ENCODE measurements around the gene RRP1B. TPM values are rescaled to one million over a fixed set of nuclear protein-coding genes. Genes with fewer than 3 reads are reported as not detected.
"Not testable (repeated sequence)": the region's sequence is repeated elsewhere in the genome, so short reads cannot be mapped to it uniquely, and the experiment has no call there.

RRP1B gene
- polyA plus RNA-seq, 2 of the 4 experiments (the other 2 are of a cell fraction), result 32.5 TPM

DNA sequence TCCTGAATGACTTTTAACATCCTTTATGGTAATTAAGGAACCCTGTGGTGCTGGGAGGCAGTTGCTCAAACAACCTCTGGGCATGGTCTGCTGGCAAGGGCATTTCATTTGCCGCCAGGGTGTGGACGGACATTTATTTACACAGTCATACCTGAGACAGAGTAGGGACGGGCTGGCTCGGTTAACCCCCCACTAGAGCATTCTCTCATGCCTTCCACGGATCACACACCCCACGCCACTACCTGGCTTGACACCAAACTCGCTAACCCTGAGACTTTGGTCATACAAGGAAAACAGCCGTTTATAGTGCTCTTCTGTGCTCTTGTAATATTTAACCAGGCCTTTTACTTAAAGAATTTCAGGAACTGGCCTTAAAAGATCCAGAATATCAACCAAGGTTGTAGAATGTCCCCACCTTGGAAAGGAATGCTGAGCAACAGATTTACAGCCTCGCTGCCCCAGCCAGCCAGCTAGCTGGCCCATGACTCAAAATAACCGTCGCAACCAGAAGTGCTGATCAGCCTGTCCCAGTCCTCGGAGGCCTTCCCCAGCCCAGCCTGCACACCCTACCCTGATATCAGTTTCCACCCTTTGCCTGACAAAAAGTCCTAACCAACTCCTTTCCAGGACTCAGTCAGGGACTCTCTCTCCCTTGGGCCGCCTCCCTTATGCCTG, 53.0 kb downstream of the RRP1B start (continued):
- TF ChIP-seq, protein P1, sequence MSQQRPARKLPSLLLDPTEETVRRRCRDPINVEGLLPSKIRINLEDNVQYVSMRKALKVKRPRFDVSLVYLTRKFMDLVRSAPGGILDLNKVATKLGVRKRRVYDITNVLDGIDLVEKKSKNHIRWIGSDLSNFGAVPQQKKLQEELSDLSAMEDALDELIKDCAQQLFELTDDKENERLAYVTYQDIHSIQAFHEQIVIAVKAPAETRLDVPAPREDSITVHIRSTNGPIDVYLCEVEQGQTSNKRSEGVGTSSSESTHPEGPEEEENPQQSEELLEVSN (IDR thresholded peaks at IDR 0.05; ENCODE audit: borderline replicate concordance, low read depth), result no peak; the same call in 1 of the 2 replicates
- TF ChIP-seq, protein P2, sequence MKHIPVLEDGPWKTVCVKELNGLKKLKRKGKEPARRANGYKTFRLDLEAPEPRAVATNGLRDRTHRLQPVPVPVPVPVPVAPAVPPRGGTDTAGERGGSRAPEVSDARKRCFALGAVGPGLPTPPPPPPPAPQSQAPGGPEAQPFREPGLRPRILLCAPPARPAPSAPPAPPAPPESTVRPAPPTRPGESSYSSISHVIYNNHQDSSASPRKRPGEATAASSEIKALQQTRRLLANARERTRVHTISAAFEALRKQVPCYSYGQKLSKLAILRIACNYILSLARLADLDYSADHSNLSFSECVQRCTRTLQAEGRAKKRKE (CRISPR knock-in tag; IDR thresholded peaks at IDR 0.05; ENCODE audit: low read depth), result no peak
- TF ChIP-seq JUNB (IDR thresholded peaks at IDR 0.05) (peak; percentile 51), ESRRA (IDR thresholded peaks at IDR 0.05; ENCODE audit: borderline replicate concordance, low read length) (no peak), MAZ (IDR thresholded peaks at IDR 0.05; ENCODE audit: borderline replicate concordance, low read depth, low read length) (no peak), KDM1A (IDR thresholded peaks at IDR 0.05; ENCODE audit: low read depth) (no peak), MAFK (IDR thresholded peaks at IDR 0.05; ENCODE audit: partially characterized antibody) (peak; percentile 96), RAD21 (conservative IDR thresholded peaks at IDR 0.05 in 1 of 2, IDR thresholded peaks at IDR 0.05 in 1 of 2) (no peak; a peak in 2 of 5 replicates), NFE2L2 (conservative IDR thresholded peaks at IDR 0.05; ENCODE audit: low read length) (no peak), ZSCAN20 (CRISPR knock-in tag; IDR thresholded peaks at IDR 0.05) (peak; percentile 60; the same call in 1 of the 2 replicates), CHD4 (IDR thresholded peaks at IDR 0.05; ENCODE audit: borderline replicate concordance) (no peak), CBX2 (IDR thresholded peaks at IDR 0.05; ENCODE audit: borderline replicate concordance, low read depth) (no peak), ZNF302 (CRISPR knock-in tag; IDR thresholded peaks at IDR 0.05) (no peak; the same call in 1 of the 2 replicates), TFCP2L1 (CRISPR knock-in tag; IDR thresholded peaks at IDR 0.05) (no peak), CHD2 (IDR thresholded peaks at IDR 0.05; ENCODE audit: low read length, partially characterized antibody) (no peak)
- TF ChIP-seq, protein P3, sequence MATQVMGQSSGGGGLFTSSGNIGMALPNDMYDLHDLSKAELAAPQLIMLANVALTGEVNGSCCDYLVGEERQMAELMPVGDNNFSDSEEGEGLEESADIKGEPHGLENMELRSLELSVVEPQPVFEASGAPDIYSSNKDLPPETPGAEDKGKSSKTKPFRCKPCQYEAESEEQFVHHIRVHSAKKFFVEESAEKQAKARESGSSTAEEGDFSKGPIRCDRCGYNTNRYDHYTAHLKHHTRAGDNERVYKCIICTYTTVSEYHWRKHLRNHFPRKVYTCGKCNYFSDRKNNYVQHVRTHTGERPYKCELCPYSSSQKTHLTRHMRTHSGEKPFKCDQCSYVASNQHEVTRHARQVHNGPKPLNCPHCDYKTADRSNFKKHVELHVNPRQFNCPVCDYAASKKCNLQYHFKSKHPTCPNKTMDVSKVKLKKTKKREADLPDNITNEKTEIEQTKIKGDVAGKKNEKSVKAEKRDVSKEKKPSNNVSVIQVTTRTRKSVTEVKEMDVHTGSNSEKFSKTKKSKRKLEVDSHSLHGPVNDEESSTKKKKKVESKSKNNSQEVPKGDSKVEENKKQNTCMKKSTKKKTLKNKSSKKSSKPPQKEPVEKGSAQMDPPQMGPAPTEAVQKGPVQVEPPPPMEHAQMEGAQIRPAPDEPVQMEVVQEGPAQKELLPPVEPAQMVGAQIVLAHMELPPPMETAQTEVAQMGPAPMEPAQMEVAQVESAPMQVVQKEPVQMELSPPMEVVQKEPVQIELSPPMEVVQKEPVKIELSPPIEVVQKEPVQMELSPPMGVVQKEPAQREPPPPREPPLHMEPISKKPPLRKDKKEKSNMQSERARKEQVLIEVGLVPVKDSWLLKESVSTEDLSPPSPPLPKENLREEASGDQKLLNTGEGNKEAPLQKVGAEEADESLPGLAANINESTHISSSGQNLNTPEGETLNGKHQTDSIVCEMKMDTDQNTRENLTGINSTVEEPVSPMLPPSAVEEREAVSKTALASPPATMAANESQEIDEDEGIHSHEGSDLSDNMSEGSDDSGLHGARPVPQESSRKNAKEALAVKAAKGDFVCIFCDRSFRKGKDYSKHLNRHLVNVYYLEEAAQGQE (IDR thresholded peaks at IDR 0.05), result no peak
- TF ChIP-seq, protein P4, sequence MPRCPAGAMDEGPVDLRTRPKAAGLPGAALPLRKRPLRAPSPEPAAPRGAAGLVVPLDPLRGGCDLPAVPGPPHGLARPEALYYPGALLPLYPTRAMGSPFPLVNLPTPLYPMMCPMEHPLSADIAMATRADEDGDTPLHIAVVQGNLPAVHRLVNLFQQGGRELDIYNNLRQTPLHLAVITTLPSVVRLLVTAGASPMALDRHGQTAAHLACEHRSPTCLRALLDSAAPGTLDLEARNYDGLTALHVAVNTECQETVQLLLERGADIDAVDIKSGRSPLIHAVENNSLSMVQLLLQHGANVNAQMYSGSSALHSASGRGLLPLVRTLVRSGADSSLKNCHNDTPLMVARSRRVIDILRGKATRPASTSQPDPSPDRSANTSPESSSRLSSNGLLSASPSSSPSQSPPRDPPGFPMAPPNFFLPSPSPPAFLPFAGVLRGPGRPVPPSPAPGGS (IDR thresholded peaks at IDR 0.05), result peak; percentile 33; the same call in 1 of the 3 replicates
- TF ChIP-seq, protein P5, sequence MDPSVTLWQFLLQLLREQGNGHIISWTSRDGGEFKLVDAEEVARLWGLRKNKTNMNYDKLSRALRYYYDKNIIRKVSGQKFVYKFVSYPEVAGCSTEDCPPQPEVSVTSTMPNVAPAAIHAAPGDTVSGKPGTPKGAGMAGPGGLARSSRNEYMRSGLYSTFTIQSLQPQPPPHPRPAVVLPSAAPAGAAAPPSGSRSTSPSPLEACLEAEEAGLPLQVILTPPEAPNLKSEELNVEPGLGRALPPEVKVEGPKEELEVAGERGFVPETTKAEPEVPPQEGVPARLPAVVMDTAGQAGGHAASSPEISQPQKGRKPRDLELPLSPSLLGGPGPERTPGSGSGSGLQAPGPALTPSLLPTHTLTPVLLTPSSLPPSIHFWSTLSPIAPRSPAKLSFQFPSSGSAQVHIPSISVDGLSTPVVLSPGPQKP (IDR thresholded peaks at IDR 0.05; ENCODE audit: low read depth, low read length), result no peak
- TF ChIP-seq, protein P6, sequence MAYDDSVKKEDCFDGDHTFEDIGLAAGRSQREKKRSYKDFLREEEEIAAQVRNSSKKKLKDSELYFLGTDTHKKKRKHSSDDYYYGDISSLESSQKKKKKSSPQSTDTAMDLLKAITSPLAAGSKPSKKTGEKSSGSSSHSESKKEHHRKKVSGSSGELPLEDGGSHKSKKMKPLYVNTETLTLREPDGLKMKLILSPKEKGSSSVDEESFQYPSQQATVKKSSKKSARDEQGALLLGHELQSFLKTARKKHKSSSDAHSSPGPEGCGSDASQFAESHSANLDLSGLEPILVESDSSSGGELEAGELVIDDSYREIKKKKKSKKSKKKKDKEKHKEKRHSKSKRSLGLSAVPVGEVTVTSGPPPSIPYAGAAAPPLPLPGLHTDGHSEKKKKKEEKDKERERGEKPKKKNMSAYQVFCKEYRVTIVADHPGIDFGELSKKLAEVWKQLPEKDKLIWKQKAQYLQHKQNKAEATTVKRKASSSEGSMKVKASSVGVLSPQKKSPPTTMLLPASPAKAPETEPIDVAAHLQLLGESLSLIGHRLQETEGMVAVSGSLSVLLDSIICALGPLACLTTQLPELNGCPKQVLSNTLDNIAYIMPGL (CRISPR knock-in tag; IDR thresholded peaks at IDR 0.05; ENCODE audit: borderline replicate concordance), result no peak
- TF ChIP-seq, protein P7, sequence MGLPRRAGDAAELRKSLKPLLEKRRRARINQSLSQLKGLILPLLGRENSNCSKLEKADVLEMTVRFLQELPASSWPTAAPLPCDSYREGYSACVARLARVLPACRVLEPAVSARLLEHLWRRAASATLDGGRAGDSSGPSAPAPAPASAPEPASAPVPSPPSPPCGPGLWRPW (IDR thresholded peaks at IDR 0.05), result no peak
- TF ChIP-seq, protein P8, sequence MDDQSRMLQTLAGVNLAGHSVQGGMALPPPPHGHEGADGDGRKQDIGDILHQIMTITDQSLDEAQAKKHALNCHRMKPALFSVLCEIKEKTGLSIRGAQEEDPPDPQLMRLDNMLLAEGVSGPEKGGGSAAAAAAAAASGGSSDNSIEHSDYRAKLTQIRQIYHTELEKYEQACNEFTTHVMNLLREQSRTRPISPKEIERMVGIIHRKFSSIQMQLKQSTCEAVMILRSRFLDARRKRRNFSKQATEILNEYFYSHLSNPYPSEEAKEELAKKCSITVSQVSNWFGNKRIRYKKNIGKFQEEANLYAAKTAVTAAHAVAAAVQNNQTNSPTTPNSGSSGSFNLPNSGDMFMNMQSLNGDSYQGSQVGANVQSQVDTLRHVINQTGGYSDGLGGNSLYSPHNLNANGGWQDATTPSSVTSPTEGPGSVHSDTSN (IDR thresholded peaks at IDR 0.05), result no peak
- TF ChIP-seq, protein P9, sequence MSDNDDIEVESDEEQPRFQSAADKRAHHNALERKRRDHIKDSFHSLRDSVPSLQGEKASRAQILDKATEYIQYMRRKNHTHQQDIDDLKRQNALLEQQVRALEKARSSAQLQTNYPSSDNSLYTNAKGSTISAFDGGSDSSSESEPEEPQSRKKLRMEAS (IDR thresholded peaks at IDR 0.05), result peak; percentile 43

DNA sequence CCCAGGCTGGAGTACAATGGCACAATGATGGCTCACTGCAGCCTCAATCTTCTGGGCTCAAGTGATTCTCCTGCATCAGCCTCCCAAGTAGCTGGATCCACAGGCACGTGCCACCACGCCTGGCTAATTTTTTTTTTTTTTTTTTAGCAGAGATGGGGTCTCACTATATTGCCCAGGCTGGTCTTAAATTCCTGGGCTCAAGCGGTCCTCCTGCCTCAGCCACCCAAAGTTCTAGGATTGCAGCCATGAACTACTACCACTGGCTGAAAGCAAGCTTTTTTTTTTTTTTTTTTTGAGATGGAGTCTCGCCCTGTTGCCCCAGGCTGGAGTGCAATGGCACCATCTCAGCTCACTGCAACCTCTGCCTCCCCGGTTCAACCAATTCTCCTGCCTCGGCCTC, 53.8 kb downstream of the RRP1B start:
- FAIRE-seq; ATAC-seq; H3K4me3 ChIP-seq; H3K9me3 ChIP-seq; DNase-seq (ENCODE audit: low read depth in 1 of 2, low spot score in 1 of 2): not testable (repeated sequence)
- peaks cover 49% of the 10 kb centered on the region for H3K4me1 ChIP-seq
- peak overlapping the region; percentile 100 for H3K27ac ChIP-seq
- POLR2A ChIA-PET, result interaction anchor here (1.2 to 2.3 kb wide), 2 partner anchors 15 kb away, joined by 6 to 18 read pairs; no protein-coding TSS in a partner anchor
- CTCF ChIA-PET, result interaction anchor here (1.5 to 2.1 kb wide), 2 partner anchors 15 to 21 kb away, joined by 3 to 7 read pairs; no protein-coding TSS in a partner anchor
- 55% methylated on average over 5 of the region's 6 CpGs for WGBS (ENCODE audit: missing lambda C conversion rate)
- peak overlapping the region; percentile 96 for H3K4me2 ChIP-seq
